GM12874 (cell line): ENCODE measurements around the gene GTF2IRD1.

Source experiments
- TF ChIP-seq, protein P1 (sequence below): IDR thresholded peaks from 2 replicates; pipeline ENCODE4 v1.5.1; 2011; ENCODE audit warnings: low read depth, mild to moderate bottlenecking, control low read depth, low read length, moderate library complexity; ENCODE audit not compliant: insufficient read depth

GTF2IRD1 gene

DNA sequence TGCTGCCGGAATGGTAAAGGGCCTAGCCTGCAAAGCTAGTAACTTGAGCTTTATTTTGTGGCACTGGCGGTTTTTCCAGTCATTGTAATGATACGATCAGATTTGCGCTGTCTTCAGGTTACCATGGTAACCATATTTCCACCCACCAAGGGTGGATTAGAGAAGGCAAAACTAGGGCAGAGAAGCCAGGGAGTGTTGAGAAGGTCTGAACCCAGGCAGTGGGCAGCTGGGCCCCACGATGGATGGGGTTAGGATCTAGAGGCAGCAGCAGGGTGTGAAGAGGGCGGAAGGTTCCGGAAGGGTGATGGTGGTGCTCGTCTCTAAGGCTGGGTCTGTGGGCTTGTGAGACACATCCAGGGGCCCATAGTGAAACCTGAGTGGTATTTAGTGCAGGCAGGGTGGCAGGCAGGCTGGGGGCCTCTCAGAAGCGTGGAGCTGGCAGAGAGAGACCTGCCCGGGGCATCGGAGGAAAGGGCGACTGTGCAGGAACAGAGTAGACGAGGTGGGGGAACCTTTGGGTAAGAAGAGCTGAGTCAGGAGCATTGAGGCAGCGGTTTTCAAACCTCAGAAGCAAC lies 115.9 kb downstream of the GTF2IRD1 start:
- TF ChIP-seq, protein P1, sequence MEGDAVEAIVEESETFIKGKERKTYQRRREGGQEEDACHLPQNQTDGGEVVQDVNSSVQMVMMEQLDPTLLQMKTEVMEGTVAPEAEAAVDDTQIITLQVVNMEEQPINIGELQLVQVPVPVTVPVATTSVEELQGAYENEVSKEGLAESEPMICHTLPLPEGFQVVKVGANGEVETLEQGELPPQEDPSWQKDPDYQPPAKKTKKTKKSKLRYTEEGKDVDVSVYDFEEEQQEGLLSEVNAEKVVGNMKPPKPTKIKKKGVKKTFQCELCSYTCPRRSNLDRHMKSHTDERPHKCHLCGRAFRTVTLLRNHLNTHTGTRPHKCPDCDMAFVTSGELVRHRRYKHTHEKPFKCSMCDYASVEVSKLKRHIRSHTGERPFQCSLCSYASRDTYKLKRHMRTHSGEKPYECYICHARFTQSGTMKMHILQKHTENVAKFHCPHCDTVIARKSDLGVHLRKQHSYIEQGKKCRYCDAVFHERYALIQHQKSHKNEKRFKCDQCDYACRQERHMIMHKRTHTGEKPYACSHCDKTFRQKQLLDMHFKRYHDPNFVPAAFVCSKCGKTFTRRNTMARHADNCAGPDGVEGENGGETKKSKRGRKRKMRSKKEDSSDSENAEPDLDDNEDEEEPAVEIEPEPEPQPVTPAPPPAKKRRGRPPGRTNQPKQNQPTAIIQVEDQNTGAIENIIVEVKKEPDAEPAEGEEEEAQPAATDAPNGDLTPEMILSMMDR: no peak

DNA sequence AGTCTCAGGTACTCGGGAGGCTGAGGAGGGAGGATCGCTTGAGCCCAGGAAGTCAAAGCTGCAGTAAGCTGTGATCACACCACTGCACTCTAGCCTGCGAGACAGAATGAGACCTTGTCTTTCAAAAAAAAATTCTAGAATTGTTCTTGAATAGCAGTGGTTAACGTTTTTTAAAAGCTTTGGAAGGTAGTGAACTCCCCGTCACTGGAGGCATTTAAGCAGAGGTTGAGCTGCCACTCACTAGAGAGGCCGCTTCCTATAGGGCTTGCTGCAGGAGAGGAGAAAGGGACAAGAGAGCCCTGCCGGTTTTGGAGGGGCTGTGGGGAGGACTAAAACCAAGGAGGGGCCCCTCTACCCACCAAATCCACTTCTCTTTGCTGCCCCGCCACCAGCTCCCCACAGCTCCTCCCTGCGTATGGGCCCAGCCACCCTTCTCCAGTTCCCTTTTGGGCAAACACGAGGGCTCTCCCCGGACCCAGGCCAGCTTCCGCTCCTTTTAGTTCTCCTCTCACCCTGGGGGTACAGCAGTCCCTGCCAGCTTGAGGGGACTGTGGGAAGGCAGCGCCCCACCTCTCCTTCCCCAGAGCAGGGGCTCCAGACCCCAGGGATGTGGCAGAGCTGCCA lies 116.9 kb downstream of the GTF2IRD1 start:
- TF ChIP-seq, protein P1: no peak

DNA sequence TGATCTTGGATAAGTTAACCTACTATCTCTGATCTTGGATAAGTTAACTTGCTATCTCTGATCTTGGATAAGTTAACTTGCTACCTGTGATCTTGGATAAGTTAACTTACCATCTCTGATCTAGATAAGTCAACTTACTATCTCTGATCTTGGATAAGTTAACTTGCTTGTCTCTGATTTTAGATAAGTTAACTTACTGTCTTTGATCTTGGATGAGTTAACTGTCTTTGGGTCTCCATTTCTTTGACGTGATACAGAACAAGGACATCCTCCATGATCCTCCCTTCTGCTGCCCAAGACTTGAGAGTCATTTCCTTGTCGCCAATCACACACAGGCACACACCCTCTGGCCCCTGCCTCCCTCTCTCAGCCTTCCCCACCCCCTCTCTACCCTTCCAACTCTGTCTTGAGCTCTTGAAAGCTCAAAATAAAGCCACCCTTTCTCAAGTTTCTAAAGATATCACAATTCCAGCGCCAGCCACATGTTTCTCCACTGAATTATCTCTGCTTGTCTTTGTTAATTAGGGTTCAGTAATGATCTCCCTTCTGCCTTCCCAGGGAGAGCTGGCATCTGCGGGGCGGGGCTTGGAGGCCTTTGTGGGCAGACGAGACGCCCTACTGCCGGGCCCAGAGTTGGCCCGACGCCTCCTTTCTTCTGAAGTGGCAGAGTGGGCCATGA lies 118.7 kb downstream of the GTF2IRD1 start:
- TF ChIP-seq, protein P1: no peak

DNA sequence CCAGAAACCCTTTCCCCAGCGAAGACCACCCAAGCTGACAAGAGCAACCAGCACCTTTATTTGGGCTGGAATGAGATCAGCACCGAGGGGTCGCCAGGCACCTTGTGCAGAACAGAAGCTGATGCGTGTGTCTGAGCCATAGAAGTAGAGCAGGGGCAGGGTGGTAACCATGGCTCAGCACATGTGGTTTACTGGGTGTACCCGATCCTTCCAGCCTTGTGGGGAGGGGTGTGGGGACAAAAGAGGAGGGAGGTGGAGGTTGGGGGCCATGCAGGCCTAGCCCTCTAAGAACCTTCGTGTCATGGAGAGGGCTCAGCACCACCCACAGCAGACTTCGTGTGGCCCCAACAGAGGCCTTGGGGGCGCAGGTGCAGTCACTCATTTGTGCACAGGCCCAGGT lies 119.8 kb downstream of the GTF2IRD1 start:
- TF ChIP-seq, protein P1: no peak

DNA sequence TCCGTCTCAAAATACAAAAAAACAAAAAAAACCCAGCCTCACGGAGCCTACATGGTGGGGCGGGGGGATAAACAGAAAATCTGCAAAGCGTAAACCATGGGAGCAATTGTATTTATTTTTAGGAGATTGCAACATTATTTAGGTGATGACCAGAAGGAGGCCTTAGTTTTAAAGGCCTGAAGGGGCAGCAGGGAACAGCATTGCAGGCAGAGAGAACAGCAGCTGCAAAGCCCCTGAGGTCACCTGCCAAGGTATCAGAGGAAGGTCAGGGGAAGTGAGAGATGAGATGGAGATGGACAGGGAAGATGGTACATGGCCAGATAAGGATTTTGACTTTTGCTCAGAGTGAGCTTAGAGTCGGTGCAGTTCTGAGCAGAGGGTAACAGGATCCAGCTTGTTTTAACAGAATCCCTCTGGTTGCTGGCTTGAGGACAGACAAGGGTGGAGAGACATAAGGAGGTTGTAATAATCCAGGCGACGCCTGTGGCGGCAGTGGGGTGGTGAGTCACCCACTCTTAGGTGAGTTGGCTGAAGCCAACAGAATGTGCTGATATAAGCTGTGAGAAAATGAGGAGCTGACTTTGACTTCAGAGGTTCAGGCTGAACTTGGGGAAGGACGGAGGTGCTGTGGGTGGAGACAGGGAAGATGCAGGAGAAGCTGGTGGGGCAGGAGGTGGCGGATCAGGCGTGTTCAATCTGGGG lies 121.5 kb downstream of the GTF2IRD1 start:
- TF ChIP-seq, protein P1: no peak

DNA sequence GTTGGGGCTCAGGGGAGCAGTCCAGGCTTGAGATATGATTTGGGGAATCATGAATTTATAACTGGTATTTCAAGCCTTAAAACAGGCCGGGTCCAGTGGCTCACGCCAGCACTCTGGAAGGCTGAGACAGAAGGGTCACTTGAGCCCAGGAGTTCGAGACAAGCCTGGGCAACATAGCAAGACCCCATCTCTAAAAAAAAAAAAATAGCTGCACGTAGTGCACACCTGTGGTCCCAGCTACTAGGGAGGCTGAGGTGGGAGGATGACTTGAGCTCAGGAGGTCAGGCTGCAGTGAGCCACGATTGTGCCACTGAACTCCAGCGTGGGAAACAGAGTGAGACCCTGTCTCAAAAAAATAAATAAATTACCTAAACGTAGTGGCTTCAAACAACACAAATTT lies 122.1 kb downstream of the GTF2IRD1 start:
- TF ChIP-seq, protein P1: no peak
